Measurements from ENCODE around the gene C11orf68. TPM values are rescaled to one million over a fixed set of nuclear protein-coding genes. Genes with fewer than 3 reads are reported as not detected.
A peak's percentile ranks its signal among the peaks of the same experiment; 100 is the strongest.

C11orf68 gene
- total and polyA plus RNA-seq, 9 of the 15 experiments (the other 6 are each of a cell fraction or from before 2014, with no cell fraction given): 3.6 to 35.9 (median 12.8) TPM

DNA sequence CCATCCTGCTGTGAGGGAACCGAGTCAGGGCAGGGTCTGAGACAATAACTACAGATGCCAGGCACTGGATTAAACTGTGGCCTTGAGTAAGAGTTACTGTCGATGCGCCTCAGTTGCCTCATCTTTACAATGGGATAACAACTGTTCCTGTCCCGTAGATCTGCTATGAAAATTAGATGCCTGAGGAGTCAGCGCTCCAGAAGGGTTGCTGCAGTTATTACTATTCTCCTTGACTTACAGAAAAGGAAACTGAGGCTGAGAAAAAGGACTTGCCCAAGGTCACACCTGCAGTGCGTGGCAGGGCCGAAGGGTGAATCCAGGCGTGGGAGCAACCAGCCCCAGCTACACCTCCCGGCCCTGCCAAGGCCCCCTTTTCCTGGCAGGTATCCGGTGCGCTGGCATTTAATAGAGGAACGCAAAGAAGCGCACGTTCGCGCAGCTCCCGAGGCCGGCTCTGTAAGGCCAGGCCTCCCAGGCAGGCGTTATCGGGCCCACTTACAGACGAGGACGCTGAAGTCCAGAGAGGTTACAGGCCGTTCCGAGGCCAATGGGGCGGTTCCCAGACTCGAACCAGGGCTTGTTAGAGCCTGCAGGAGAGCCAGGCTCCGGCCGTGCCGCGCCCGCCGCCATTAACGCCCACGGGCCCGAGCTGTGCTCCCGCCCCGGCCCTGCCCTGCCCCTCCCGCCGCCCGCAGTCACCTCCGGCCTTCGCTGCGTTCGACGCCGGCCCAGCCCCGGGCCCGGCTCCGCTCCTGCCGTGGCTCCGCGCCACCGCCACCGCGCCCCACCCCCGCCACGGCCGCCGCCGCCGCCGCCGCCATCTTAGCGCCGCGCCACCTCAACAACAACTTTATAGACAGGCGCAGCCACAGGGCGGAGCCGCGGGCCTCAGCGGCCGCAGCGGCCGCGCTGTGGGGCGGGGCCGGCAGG is at the start of gene C11orf68 (continued):
- TF ChIP-seq, protein P1, sequence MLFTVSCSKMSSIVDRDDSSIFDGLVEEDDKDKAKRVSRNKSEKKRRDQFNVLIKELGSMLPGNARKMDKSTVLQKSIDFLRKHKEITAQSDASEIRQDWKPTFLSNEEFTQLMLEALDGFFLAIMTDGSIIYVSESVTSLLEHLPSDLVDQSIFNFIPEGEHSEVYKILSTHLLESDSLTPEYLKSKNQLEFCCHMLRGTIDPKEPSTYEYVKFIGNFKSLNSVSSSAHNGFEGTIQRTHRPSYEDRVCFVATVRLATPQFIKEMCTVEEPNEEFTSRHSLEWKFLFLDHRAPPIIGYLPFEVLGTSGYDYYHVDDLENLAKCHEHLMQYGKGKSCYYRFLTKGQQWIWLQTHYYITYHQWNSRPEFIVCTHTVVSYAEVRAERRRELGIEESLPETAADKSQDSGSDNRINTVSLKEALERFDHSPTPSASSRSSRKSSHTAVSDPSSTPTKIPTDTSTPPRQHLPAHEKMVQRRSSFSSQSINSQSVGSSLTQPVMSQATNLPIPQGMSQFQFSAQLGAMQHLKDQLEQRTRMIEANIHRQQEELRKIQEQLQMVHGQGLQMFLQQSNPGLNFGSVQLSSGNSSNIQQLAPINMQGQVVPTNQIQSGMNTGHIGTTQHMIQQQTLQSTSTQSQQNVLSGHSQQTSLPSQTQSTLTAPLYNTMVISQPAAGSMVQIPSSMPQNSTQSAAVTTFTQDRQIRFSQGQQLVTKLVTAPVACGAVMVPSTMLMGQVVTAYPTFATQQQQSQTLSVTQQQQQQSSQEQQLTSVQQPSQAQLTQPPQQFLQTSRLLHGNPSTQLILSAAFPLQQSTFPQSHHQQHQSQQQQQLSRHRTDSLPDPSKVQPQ (CRISPR knock-in tag; IDR thresholded peaks at IDR 0.05; ENCODE audit: borderline replicate concordance): no peak
- TF ChIP-seq GABPA (tag; conservative IDR thresholded peaks at IDR 0.05; ENCODE audit: low read depth): no peak
- no peak for TF ChIP-seq MEIS2 (IDR thresholded peaks at IDR 0.05; ENCODE audit: partially characterized antibody)
- TF ChIP-seq OTX1 (CRISPR knock-in tag; IDR thresholded peaks at IDR 0.05): no peak
- no peak for TF ChIP-seq THRAP3 (IDR thresholded peaks at IDR 0.05; ENCODE audit: borderline replicate concordance)
- TF ChIP-seq E2F3 (CRISPR knock-in tag; IDR thresholded peaks at IDR 0.05): no peak
- TF ChIP-seq ZNF184 (CRISPR knock-in tag; IDR thresholded peaks at IDR 0.05): no peak
- TF ChIP-seq, protein P2, sequence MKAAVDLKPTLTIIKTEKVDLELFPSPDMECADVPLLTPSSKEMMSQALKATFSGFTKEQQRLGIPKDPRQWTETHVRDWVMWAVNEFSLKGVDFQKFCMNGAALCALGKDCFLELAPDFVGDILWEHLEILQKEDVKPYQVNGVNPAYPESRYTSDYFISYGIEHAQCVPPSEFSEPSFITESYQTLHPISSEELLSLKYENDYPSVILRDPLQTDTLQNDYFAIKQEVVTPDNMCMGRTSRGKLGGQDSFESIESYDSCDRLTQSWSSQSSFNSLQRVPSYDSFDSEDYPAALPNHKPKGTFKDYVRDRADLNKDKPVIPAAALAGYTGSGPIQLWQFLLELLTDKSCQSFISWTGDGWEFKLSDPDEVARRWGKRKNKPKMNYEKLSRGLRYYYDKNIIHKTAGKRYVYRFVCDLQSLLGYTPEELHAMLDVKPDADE (conservative IDR thresholded peaks at IDR 0.05; ENCODE audit: control insufficient read depth, low read depth, low read length): peak; percentile 57
- no peak for TF ChIP-seq CHD1 (IDR thresholded peaks at IDR 0.05; ENCODE audit: low read length)
- TF ChIP-seq, protein P3, sequence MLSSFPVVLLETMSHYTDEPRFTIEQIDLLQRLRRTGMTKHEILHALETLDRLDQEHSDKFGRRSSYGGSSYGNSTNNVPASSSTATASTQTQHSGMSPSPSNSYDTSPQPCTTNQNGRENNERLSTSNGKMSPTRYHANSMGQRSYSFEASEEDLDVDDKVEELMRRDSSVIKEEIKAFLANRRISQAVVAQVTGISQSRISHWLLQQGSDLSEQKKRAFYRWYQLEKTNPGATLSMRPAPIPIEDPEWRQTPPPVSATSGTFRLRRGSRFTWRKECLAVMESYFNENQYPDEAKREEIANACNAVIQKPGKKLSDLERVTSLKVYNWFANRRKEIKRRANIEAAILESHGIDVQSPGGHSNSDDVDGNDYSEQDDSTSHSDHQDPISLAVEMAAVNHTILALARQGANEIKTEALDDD (IDR thresholded peaks at IDR 0.05): no peak
- TF ChIP-seq JUNB (CRISPR knock-in tag; conservative IDR thresholded peaks at IDR 0.05): no peak
- TF ChIP-seq, protein P4, sequence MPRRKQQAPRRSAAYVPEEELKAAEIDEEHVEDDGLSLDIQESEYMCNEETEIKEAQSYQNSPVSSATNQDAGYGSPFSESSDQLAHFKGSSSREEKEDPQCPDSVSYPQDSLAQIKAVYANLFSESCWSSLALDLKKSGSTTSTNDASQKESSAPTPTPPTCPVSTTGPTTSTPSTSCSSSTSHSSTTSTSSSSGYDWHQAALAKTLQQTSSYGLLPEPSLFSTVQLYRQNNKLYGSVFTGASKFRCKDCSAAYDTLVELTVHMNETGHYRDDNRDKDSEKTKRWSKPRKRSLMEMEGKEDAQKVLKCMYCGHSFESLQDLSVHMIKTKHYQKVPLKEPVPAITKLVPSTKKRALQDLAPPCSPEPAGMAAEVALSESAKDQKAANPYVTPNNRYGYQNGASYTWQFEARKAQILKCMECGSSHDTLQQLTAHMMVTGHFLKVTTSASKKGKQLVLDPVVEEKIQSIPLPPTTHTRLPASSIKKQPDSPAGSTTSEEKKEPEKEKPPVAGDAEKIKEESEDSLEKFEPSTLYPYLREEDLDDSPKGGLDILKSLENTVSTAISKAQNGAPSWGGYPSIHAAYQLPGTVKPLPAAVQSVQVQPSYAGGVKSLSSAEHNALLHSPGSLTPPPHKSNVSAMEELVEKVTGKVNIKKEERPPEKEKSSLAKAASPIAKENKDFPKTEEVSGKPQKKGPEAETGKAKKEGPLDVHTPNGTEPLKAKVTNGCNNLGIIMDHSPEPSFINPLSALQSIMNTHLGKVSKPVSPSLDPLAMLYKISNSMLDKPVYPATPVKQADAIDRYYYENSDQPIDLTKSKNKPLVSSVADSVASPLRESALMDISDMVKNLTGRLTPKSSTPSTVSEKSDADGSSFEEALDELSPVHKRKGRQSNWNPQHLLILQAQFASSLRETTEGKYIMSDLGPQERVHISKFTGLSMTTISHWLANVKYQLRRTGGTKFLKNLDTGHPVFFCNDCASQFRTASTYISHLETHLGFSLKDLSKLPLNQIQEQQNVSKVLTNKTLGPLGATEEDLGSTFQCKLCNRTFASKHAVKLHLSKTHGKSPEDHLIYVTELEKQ (CRISPR knock-in tag; IDR thresholded peaks at IDR 0.05): no peak
- TF ChIP-seq, protein P5, sequence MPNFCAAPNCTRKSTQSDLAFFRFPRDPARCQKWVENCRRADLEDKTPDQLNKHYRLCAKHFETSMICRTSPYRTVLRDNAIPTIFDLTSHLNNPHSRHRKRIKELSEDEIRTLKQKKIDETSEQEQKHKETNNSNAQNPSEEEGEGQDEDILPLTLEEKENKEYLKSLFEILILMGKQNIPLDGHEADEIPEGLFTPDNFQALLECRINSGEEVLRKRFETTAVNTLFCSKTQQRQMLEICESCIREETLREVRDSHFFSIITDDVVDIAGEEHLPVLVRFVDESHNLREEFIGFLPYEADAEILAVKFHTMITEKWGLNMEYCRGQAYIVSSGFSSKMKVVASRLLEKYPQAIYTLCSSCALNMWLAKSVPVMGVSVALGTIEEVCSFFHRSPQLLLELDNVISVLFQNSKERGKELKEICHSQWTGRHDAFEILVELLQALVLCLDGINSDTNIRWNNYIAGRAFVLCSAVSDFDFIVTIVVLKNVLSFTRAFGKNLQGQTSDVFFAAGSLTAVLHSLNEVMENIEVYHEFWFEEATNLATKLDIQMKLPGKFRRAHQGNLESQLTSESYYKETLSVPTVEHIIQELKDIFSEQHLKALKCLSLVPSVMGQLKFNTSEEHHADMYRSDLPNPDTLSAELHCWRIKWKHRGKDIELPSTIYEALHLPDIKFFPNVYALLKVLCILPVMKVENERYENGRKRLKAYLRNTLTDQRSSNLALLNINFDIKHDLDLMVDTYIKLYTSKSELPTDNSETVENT (CRISPR knock-in tag; IDR thresholded peaks at IDR 0.05): no peak
- no peak for TF ChIP-seq CBX5 (IDR thresholded peaks at IDR 0.05; ENCODE audit: borderline replicate concordance, low read depth)
- TF ChIP-seq NCOA6 (IDR thresholded peaks at IDR 0.05): no peak
- TF ChIP-seq ZNF444 (CRISPR knock-in tag; IDR thresholded peaks at IDR 0.05): no peak
- no peak for TF ChIP-seq TARDBP (IDR thresholded peaks at IDR 0.05)
